ENCODE results near the gene FBXL7. TPM values are rescaled to one million over a fixed set of nuclear protein-coding genes. Genes with fewer than 3 reads are reported as not detected.

Gene FBXL7
- total RNA-seq, 4 donors from 2014 or later = 2.1 to 25.6 (median 6.5) TPM

DNA sequence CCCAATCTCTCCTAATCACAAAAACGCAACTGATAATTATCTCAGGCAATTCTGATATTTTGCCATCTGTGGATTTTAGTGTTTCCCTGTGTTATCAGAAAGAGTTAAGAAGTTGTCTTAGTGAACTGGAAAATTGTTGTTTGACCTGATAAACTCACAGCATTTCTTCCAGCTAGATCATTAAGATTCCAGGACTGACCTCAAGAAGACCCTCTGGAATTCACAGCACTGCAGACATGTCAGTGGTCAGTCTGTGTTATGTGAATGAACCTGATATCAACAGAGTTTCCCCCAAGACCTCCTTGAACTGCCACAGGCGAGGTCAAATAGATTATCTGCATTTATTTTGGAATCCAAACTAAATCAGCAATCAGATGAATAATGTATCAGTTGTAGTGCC is 174.7 kb downstream of the FBXL7 start:
- Histone ChIP-seq H3K36me3 (no peaks in the 10 kb centered on the region), H3K27me3 (no peaks in the 10 kb centered on the region), H3K4me3 (no peak overlapping the region), H3K9me3 (no peaks in the 10 kb centered on the region), H3K27ac (no peak overlapping the region), H3K4me1 (no peaks in the 10 kb centered on the region)
- TF ChIP-seq CTCF (IDR thresholded peaks at IDR 0.05) = no peak
- TF ChIP-seq POLR2A (IDR thresholded peaks at IDR 0.05) = no peak
- no peak for DNase-seq

GRCh38 chr5:15676591-15676990 is 176.6 kb downstream of the FBXL7 start:
- Histone ChIP-seq H3K27me3 (no peaks in the 10 kb centered on the region), H3K4me3 (no peak overlapping the region), H3K36me3 (no peaks in the 10 kb centered on the region), H3K9me3 (no peaks in the 10 kb centered on the region), H3K4me1 (no peaks in the 10 kb centered on the region), H3K27ac (no peak overlapping the region)
- TF ChIP-seq CTCF (IDR thresholded peaks at IDR 0.05) (no peak), POLR2A (IDR thresholded peaks at IDR 0.05) (no peak)
- no peak for DNase-seq

DNA sequence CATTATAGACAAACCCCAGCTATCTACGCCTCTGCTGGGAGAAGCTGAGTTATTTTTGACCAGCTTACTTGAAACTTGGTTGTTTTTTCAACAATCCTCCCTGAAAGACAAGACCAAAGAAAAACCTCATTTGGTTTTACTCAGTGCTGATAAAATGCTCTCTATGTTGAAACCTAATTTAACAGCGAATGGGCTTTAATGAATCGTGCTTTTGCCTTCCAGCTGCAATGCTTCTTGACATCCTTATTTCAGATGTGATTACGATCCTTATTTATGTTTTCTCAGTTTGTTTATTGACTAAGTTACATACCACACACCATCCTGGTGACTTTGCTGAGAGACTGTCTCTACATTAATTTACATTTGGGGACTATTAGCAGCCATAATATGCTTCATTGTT is 179.2 kb downstream of the FBXL7 start:
- no peak for DNase-seq
- Histone ChIP-seq H3K4me1 (no peaks in the 10 kb centered on the region), H3K36me3 (no peaks in the 10 kb centered on the region), H3K9me3 (no peaks in the 10 kb centered on the region), H3K27ac (no peak overlapping the region), H3K4me3 (no peak overlapping the region), H3K27me3 (no peaks in the 10 kb centered on the region)
- TF ChIP-seq CTCF (IDR thresholded peaks at IDR 0.05) (no peak), POLR2A (IDR thresholded peaks at IDR 0.05) (no peak)

- Histone ChIP-seq H3K27me3 (no peaks in the 10 kb centered on the region), H3K36me3 (no peaks in the 10 kb centered on the region), H3K27ac (no peak overlapping the region), H3K4me3 (no peak overlapping the region), H3K4me1 (no peaks in the 10 kb centered on the region), H3K9me3 (no peaks in the 10 kb centered on the region)
- TF ChIP-seq POLR2A (IDR thresholded peaks at IDR 0.05) (no peak), CTCF (IDR thresholded peaks at IDR 0.05) (no peak)
- DNase-seq = no peak
Observed at GRCh38 chr5:15680455-15680854, 180.5 kb downstream of the FBXL7 start.

GRCh38 chr5:15682122-15682521 is 182.1 kb downstream of the FBXL7 start:
- Histone ChIP-seq H3K4me3 (no peak overlapping the region), H3K27ac (no peak overlapping the region), H3K9me3 (no peaks in the 10 kb centered on the region), H3K36me3 (no peaks in the 10 kb centered on the region), H3K27me3 (no peaks in the 10 kb centered on the region), H3K4me1 (no peaks in the 10 kb centered on the region)
- DNase-seq = no peak
- TF ChIP-seq POLR2A (IDR thresholded peaks at IDR 0.05) (no peak), CTCF (IDR thresholded peaks at IDR 0.05) (no peak)

DNA sequence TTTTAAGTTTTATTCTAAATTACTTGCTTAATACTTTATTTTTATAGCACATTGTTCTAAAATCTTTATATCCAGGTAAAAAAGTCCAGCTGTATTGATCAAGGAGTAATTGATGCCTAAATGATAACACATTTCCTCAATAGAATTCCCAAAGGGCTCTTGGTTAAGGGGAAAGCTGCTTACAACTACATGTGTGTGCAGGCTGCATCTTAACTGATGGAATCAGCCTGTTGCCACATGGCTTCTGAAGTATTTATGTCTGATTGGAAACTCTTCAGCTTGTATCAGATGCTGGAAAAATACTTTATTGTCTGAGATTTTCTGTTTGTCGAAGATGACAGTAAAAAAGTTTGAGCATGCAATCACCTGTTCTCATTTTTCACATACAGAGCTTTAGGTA is 182.6 kb downstream of the FBXL7 start:
- Histone ChIP-seq H3K36me3 (no peaks in the 10 kb centered on the region), H3K9me3 (no peaks in the 10 kb centered on the region), H3K27ac (no peak overlapping the region), H3K4me1 (no peaks in the 10 kb centered on the region), H3K27me3 (no peaks in the 10 kb centered on the region), H3K4me3 (no peak overlapping the region)
- DNase-seq = no peak
- TF ChIP-seq CTCF (IDR thresholded peaks at IDR 0.05) (no peak), POLR2A (IDR thresholded peaks at IDR 0.05) (no peak)
